Fibroblast of villous mesenchyme (primary cell): ENCODE data around the gene ROR1. TPM values are rescaled to one million over a fixed set of nuclear protein-coding genes. Genes with fewer than 3 reads are reported as not detected.

Experiments
- DNase-seq: peaks from one replicate; pipeline ENCODE4 v3.0.0-alpha.2; 2010; ENCODE audit warnings: low read depth
- H3K4me3 ChIP-seq: 2 replicates; pipeline ENCODE4 v1.5.1; 2011; ENCODE audit warnings: low read depth, mild to moderate bottlenecking, low read length
- total RNA-seq: library from RNA; depleted of rRNA; stranded (reverse); fragments of >200 nt; gene quantifications from 2 replicates; pipeline ENCODE4 v1.2.3, GENCODE V29; 2012
- TF ChIP-seq, protein P1 (sequence below): IDR thresholded peaks from 2 replicates; pipeline ENCODE4 v1.5.1; 2012; ENCODE audit warnings: low read depth, mild to moderate bottlenecking, low read length; ENCODE audit not compliant: insufficient read depth

The ROR1 gene
- total RNA-seq, 1 donor = 8.6 TPM

- TF ChIP-seq, protein P1, sequence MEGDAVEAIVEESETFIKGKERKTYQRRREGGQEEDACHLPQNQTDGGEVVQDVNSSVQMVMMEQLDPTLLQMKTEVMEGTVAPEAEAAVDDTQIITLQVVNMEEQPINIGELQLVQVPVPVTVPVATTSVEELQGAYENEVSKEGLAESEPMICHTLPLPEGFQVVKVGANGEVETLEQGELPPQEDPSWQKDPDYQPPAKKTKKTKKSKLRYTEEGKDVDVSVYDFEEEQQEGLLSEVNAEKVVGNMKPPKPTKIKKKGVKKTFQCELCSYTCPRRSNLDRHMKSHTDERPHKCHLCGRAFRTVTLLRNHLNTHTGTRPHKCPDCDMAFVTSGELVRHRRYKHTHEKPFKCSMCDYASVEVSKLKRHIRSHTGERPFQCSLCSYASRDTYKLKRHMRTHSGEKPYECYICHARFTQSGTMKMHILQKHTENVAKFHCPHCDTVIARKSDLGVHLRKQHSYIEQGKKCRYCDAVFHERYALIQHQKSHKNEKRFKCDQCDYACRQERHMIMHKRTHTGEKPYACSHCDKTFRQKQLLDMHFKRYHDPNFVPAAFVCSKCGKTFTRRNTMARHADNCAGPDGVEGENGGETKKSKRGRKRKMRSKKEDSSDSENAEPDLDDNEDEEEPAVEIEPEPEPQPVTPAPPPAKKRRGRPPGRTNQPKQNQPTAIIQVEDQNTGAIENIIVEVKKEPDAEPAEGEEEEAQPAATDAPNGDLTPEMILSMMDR = no peak
- no peak overlapping the region for H3K4me3 ChIP-seq
- no peak for DNase-seq
Measured at GRCh38 chr1:63861052-63861691, 87.4 kb downstream of the ROR1 start.

DNA sequence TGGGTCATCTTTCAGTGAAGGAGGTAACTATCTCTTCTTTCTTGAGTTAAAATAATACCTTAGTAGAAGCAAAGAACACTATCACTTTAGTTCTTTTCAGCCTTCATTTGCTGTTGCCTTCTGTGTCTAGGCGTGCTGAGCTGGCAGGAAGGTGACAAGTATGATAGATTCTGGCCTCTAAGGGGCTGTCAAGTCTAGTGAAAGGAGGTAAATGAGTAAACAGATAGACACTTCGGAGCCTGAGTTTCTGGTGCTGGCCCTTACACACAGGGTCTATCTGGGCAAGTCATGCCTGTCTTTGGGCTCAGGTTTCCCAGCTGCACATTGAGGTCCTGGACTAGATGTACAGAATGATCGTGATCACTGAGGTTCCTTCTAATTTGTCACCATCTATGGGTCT is 89.3 kb downstream of the ROR1 start:
- DNase-seq = no peak
- H3K4me3 ChIP-seq = no peak overlapping the region
- TF ChIP-seq, protein P1 = no peak

- DNase-seq = no peak
- no peak overlapping the region for H3K4me3 ChIP-seq
- TF ChIP-seq, protein P1 = no peak
Measured at GRCh38 chr1:63864224-63864641, 90.4 kb downstream of the ROR1 start.

DNA sequence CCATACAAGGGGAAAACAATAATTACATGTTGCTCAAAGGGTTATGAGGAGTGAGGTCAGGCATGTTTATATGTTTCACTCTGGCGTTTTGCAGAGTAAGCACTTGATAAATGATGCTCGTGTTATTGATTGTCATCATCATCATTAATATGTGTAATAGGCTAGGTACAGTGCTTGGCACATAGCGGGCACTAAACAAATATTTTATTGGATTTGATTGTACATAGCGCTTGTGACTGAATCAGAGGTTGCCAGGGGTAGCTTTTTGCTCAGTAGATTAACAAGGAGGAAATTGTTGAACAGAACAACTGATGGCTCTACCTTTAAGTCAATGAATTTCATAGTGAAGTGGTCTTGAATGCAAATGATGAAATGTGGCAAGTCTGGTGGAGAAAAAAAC is 91.7 kb downstream of the ROR1 start:
- no peak overlapping the region for H3K4me3 ChIP-seq
- TF ChIP-seq, protein P1 = no peak

DNA sequence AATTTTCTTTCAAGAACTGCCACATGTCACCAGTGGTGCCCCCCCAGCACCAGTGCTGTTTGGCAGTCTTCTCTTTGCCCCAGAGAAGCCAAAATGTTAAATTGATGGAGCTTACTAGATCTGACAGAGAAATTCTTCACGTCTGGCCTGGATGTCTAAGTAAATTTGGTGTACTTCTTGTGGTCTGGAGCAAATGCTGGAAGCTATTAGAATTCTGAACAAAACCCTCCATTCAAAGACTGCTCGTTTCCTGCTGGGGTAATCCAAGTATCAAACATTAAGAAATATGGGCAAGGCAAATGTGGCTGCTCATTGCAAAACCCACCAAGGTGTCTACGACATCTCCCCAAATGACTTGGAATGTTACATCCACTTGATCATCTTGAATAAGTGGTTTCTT is 92.3 kb downstream of the ROR1 start:
- TF ChIP-seq, protein P1 = no peak
- H3K4me3 ChIP-seq = no peak overlapping the region
- DNase-seq = no peak

More for the DNA sequence above, 91.7 kb downstream of the ROR1 start:
- no peak for DNase-seq

DNA sequence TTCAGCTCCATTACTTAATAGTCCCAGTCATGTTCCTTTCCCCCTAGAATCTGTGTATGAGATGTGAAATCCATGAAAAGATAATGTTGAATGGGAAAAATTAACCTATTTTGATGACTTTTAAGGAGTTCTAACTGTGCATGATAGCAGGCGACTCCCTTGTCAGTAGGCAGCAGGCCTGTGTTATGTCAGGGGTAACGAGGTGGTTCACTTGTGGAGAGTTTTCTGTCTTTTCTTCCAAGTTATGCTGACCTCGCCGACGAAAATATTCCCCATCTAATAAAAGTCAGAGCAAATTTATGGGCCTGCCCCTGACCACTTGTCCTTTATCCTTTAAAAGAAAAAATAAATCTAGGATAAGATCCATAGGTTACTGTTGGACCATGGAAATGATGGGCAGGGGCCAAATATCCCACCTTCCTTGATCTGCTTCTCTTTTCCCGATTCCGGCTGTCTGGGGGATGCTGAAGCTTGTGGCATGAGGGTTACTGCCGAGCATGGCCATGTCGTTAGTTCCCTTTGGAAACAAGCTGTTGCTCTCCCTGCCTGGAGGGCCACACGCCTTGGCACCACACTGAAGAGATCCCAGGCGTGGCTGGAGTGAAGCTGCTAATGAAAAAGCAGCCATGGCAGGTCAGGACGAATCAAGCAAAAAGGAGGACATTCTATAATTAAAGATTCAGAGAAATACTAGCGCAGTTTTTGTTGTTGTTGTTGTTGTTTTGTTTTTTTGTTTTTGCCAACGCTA is 93.8 kb downstream of the ROR1 start:
- H3K4me3 ChIP-seq = no peak overlapping the region
- TF ChIP-seq, protein P1 = no peak

GRCh38 chr1:63868268-63868781 is 94.5 kb downstream of the ROR1 start:
- peak; percentile 27 for DNase-seq
- H3K4me3 ChIP-seq = no peak overlapping the region
- TF ChIP-seq, protein P1 = peak; percentile 17

More for the DNA sequence above, 93.8 kb downstream of the ROR1 start:
- peak; percentile 81 for DNase-seq
